ENCODE data around the gene TRABD2A. TPM values are rescaled to one million over a fixed set of nuclear protein-coding genes. Genes with fewer than 3 reads are reported as not detected.
A peak's percentile ranks its signal among the peaks of the same experiment; 100 is the strongest.
"Not testable (repeated sequence)": the region's sequence is repeated elsewhere in the genome, so short reads cannot be mapped to it uniquely, and the experiment has no call there.

TRABD2A gene
- total and polyA plus RNA-seq, 2 experiments from 2014 or later, result not detected

- no peaks in the 10 kb centered on the region for H3K36me3 ChIP-seq
Measured at GRCh38 chr2:84923009-84923408, 42.1 kb upstream of the TRABD2A start.

GRCh38 chr2:84919885-84920580 is 39.1 kb upstream of the TRABD2A start:
- no peak for TF ChIP-seq CTCF (IDR thresholded peaks at IDR 0.05; ENCODE audit: low read depth, low read length)
- H3K4me1 ChIP-seq (ENCODE audit: low read depth), result no peaks in the 10 kb centered on the region
- no peaks in the 10 kb centered on the region for H3K27me3 ChIP-seq
- H3K27ac ChIP-seq, result no peak overlapping the region
- no peaks in the 10 kb centered on the region for H3K9me3 ChIP-seq (ENCODE audit: low read depth)
- H3K36me3 ChIP-seq, result no peaks in the 10 kb centered on the region
- no peak overlapping the region for H3K4me3 ChIP-seq
- DNase-seq (ENCODE audit: low read depth in 1 of 2, low spot score in 1 of 2), result peak in 1 of 2 donors; percentile 96

More at GRCh38 chr2:84923009-84923408, 42.1 kb upstream of the TRABD2A start:
- no peak overlapping the region for H3K4me3 ChIP-seq
- DNase-seq (ENCODE audit: low read depth in 1 of 2, low spot score in 1 of 2), result no peak
- H3K4me1 ChIP-seq (ENCODE audit: low read depth), result no peaks in the 10 kb centered on the region
- peaks cover 6% of the 10 kb centered on the region for H3K27me3 ChIP-seq
- H3K27ac ChIP-seq, result no peak overlapping the region
- H3K9me3 ChIP-seq (ENCODE audit: low read depth), result no peaks in the 10 kb centered on the region
- no peak for TF ChIP-seq CTCF (IDR thresholded peaks at IDR 0.05; ENCODE audit: low read depth, low read length)

- Histone ChIP-seq H3K27ac (no peak overlapping the region), H3K27me3 (no peaks in the 10 kb centered on the region), H3K4me3 (no peak overlapping the region), H3K36me3 (no peaks in the 10 kb centered on the region), H3K4me1 (ENCODE audit: low read depth) (no peaks in the 10 kb centered on the region), H3K9me3 (ENCODE audit: low read depth) (no peaks in the 10 kb centered on the region)
- DNase-seq (ENCODE audit: low read depth in 1 of 2, low spot score in 1 of 2), result no peak
- TF ChIP-seq CTCF (IDR thresholded peaks at IDR 0.05; ENCODE audit: low read depth, low read length), result no peak
Measured at GRCh38 chr2:84918430-84918829, 37.5 kb upstream of the TRABD2A start.

- not testable (repeated sequence) for H3K27me3 ChIP-seq; H3K9me3 ChIP-seq (ENCODE audit: low read depth); H3K36me3 ChIP-seq; H3K4me1 ChIP-seq (ENCODE audit: low read depth); H3K4me3 ChIP-seq; DNase-seq (ENCODE audit: low read depth in 1 of 2, low spot score in 1 of 2); H3K27ac ChIP-seq
Measured at GRCh38 chr2:84917821-84918220, 36.9 kb upstream of the TRABD2A start.

- not testable (repeated sequence) for H3K9me3 ChIP-seq (ENCODE audit: low read depth); H3K27me3 ChIP-seq; H3K4me3 ChIP-seq; H3K27ac ChIP-seq; DNase-seq (ENCODE audit: low read depth in 1 of 2, low spot score in 1 of 2); H3K4me1 ChIP-seq (ENCODE audit: low read depth); H3K36me3 ChIP-seq
Measured at GRCh38 chr2:84915675-84916074, 34.8 kb upstream of the TRABD2A start.

- Histone ChIP-seq H3K27me3 (no peaks in the 10 kb centered on the region), H3K4me1 (ENCODE audit: low read depth) (no peaks in the 10 kb centered on the region), H3K36me3 (no peaks in the 10 kb centered on the region), H3K4me3 (no peak overlapping the region), H3K9me3 (ENCODE audit: low read depth) (no peaks in the 10 kb centered on the region), H3K27ac (no peak overlapping the region)
- no peak for TF ChIP-seq CTCF (IDR thresholded peaks at IDR 0.05; ENCODE audit: low read depth, low read length)
- no peak for DNase-seq (ENCODE audit: low read depth in 1 of 2, low spot score in 1 of 2)
Measured at GRCh38 chr2:84914334-84914733, 33.5 kb upstream of the TRABD2A start.
